GM12878 (cell line): Measurements from ENCODE around the gene EDC3. TPM values are rescaled to one million over a fixed set of nuclear protein-coding genes. Genes with fewer than 3 reads are reported as not detected.

Source experiments
- ATAC-seq: fragments of 200-7000 bp; cut with Tn5 transposase; 3 replicates; pipeline ENCODE4 v1.9.1; 2020; ENCODE audit warnings: mild to moderate bottlenecking, moderate library complexity
- BruUV-seq: library from RNA; stranded (reverse); fragments of 400-500 nt; replicated peaks from 2 replicates; lab custom pipeline; 2021; lab: Mats Ljungman, UMichigan
- CTCF ChIA-PET: fragments of 300-600 bp; sonication (Branson Sonifier 250); formaldehyde crosslinking; extraction: SDS; loops from one replicate; lab custom pipeline; 2021; ENCODE audit warnings: inconsistent platforms; lab: Yijun Ruan, JAX
- POLR2A ChIA-PET: fragments of 350-600 bp; formaldehyde crosslinking; extraction: SDS; loops from one replicate; lab custom pipeline; 2021; ENCODE audit warnings: inconsistent platforms; lab: Charles Lee
- RAD21 ChIA-PET: fragments of 300-600 bp; sonication (Branson Sonifier 250); formaldehyde crosslinking; loops from one replicate; lab custom pipeline; 2023; ENCODE audit warnings: antibody characterized with exemption; ENCODE audit not compliant: unreplicated experiment; lab: Charles Lee
- SMC1A ChIA-PET: fragments of 300-600 bp; sonication (Branson Sonifier 250); formaldehyde crosslinking; loops from one replicate; lab custom pipeline; 2023; ENCODE audit not compliant: unreplicated experiment, uncharacterized antibody; lab: Charles Lee
- DNase-seq: peaks from one replicate; pipeline ENCODE4 v3.0.0-alpha.2; 2011; ENCODE audit warnings: low read depth, low spot score
- FAIRE-seq: peaks from 3 replicates; lab custom pipeline; 2011; peaks lifted over from hg19 to GRCh38; lab: Jason Lieb, UNC
- H2AFZ ChIP-seq: 2 replicates; pipeline ENCODE4 v1.6.0; 2011; ENCODE audit warnings: low read depth, low read length, control low read depth; ENCODE audit not compliant: control insufficient read depth
- H3K27ac ChIP-seq: 2 replicates; pipeline ENCODE4 v1.5.1; 2011; ENCODE audit warnings: control low read depth; ENCODE audit not compliant: control insufficient read depth, insufficient read depth
- H3K27me3 ChIP-seq, 2 experiments: replicated peaks in 1 of 2; 2 replicates each; pipeline versions ENCODE4 v1.6.0 to v1.6.1; 2011; ENCODE audit warnings: low read length in 1 of 2; ENCODE audit not compliant: control insufficient read depth in 2 of 2, insufficient read depth in 2 of 2
- H3K36me3 ChIP-seq, 2 experiments: 2 replicates each; pipeline ENCODE4 v1.5.1; 2011; ENCODE audit warnings: low read length in 1 of 2; ENCODE audit not compliant: control insufficient read depth in 2 of 2, insufficient read depth in 2 of 2
- H3K4me1 ChIP-seq: 2 replicates; pipeline ENCODE4 v1.6.1; 2011; ENCODE audit warnings: mild to moderate bottlenecking, low read length, moderate library complexity, mixed read lengths; ENCODE audit not compliant: control insufficient read depth, insufficient read depth
- H3K4me2 ChIP-seq: 2 replicates; pipeline ENCODE4 v1.6.0; 2011; ENCODE audit warnings: control low read depth; ENCODE audit not compliant: control insufficient read depth, insufficient read depth
- H3K4me3 ChIP-seq: fragments of 200-600 bp; sonication (generic); 2 replicates; pipeline ENCODE4 v1.5.1; 2016
- H3K79me2 ChIP-seq: 2 replicates; pipeline ENCODE4 v1.6.0; 2011; ENCODE audit warnings: low read length; ENCODE audit not compliant: control insufficient read depth, insufficient read depth
- H3K9ac ChIP-seq: 2 replicates; pipeline ENCODE4 v1.8.0; 2011; ENCODE audit warnings: low read length, control low read depth, mixed read lengths; ENCODE audit not compliant: control insufficient read depth, insufficient read depth
- H3K9me3 ChIP-seq: replicated peaks from 3 replicates; pipeline ENCODE4 v1.5.1; 2011; ENCODE audit warnings: mild to moderate bottlenecking, low read length; ENCODE audit not compliant: control insufficient read depth, insufficient read depth
- H4K20me1 ChIP-seq: 2 replicates; pipeline ENCODE4 v1.6.0; 2011; ENCODE audit not compliant: control insufficient read depth, insufficient read depth
- ATF3 ChIP-seq: IDR thresholded peaks from 2 replicates; pipeline ENCODE4 v1.6.1; 2011; ENCODE audit warnings: low read depth, mild to moderate bottlenecking, low read length, moderate library complexity, borderline replicate concordance; ENCODE audit errors: extremely low read depth
- BCL3 ChIP-seq: IDR thresholded peaks from 2 replicates; pipeline ENCODE4 v1.6.1; 2011; ENCODE audit warnings: borderline replicate concordance, low read depth, mild to moderate bottlenecking, moderate library complexity, low read length; ENCODE audit not compliant: insufficient read depth, poor library complexity, severe bottlenecking
- BHLHE40 ChIP-seq, 2 experiments: fragments of 450-650 bp in 1 of 2; IDR thresholded peaks; 2 replicates each; pipeline ENCODE4 v1.6.1; 2011 to 2017; ENCODE audit warnings: low read depth in 2 of 2, borderline replicate concordance in 1 of 2, improper control_type of control experiment in 1 of 2, low read length in 1 of 2, mild to moderate bottlenecking in 1 of 2
- E2F8 ChIP-seq: fragments of 450-650 bp; IDR thresholded peaks from 2 replicates; pipeline ENCODE4 v1.6.1; 2018; ENCODE audit warnings: mild to moderate bottlenecking, low read depth, moderate library complexity; ENCODE audit not compliant: partially characterized antibody
- KLF5 ChIP-seq: fragments of 450-650 bp; IDR thresholded peaks from 2 replicates; pipeline ENCODE4 v1.6.1; 2014; ENCODE audit warnings: mild to moderate bottlenecking; ENCODE audit not compliant: partially characterized antibody
- NFYA ChIP-seq: IDR thresholded peaks from 2 replicates; pipeline ENCODE4 v1.6.1; 2011; ENCODE audit warnings: low read depth, mild to moderate bottlenecking, low read length, improper control_type of control experiment, borderline replicate concordance
- NRF1 ChIP-seq: conservative IDR thresholded peaks from 2 replicates; pipeline ENCODE4 v1.6.1; 2011; ENCODE audit warnings: mild to moderate bottlenecking, low read depth, low read length, improper control_type of control experiment
- RELB ChIP-seq: fragments of 450-650 bp; IDR thresholded peaks from 2 replicates; pipeline ENCODE4 v1.6.1; 2017; ENCODE audit warnings: low read depth, mild to moderate bottlenecking, moderate library complexity
- REST ChIP-seq: IDR thresholded peaks from 2 replicates; pipeline ENCODE4 v1.6.1; 2012; ENCODE audit warnings: mild to moderate bottlenecking, low read depth, low read length
- SIN3A ChIP-seq: IDR thresholded peaks from 2 replicates; pipeline ENCODE4 v1.6.1; 2012; ENCODE audit warnings: low read depth, low read length, improper control_type of control experiment
- ZNF207 ChIP-seq: fragments of 450-650 bp; IDR thresholded peaks from 2 replicates; pipeline ENCODE4 v1.6.1; 2014; ENCODE audit warnings: antibody characterized with exemption, mild to moderate bottlenecking, borderline replicate concordance
- ZSCAN29 ChIP-seq: fragments of 450-650 bp; IDR thresholded peaks from 2 replicates; pipeline ENCODE4 v1.6.1; 2017; ENCODE audit warnings: mild to moderate bottlenecking, moderate library complexity
- WGBS: methylation state at CpG from one replicate; pipeline ENCODE4 v1.1.6; 2016; ENCODE audit warnings: low lambda C conversion rate; ENCODE audit not compliant: insufficient replicate concordance, insufficient coverage; ENCODE audit errors: missing lambda C conversion rate; 5-methylcytosine and 5-hydroxymethylcytosine counted together
- in situ Hi-C: fragments of 300-500 bp; cut with MboI; formaldehyde crosslinking; loops from 9 replicates; pipeline ENCODE4 v1.14.3; 2018; ENCODE audit warnings: mixed read lengths
- intact Hi-C: fragments of 100-400 bp; cut with micrococcal nuclease; formaldehyde crosslinking; loops from one replicate; pipeline ENCODE4 v1.14.2; 2022; ENCODE audit not compliant: unreplicated experiment
- polyA plus RNA-seq, 11 experiments: library from polyadenylated mRNA; depleted of rRNA in 4 of 11; unstranded in 6 of 11; stranded (reverse) in 5 of 11; fragments of >200 nt; fragmentation: Nextera tagmentation in 4 of 11; fragmentation: Illumina TruSeq in 1 of 11; extraction: Ambion mirVana in 4 of 11; extraction: Trizol in 1 of 11; gene quantifications; 1 replicate in 1 of 11; 2 replicates in 10 of 11; pipeline versions ENCODE4 v1.2.1 to v1.2.3, GENCODE V29; 2011 to 2016; ENCODE audit warnings: inconsistent platforms in 2 of 11, missing spikeins in 2 of 11, low read depth in 1 of 11
- total RNA-seq, 4 experiments: library from RNA; depleted of rRNA in 3 of 4; stranded (reverse); fragments of >200 nt in 3 of 4; fragmentation: Illumina TruSeq in 1 of 4; extraction: Trizol in 1 of 4; gene quantifications; 2 replicates each; pipeline versions ENCODE4 v1.2.1 to v1.2.3, GENCODE V29; 2013 to 2021

EDC3 gene
- total and polyA plus RNA-seq, 10 of the 15 experiments (the other 5 are each of a cell fraction or from before 2014, with no cell fraction given): 11.8 to 48.4 (median 35.3) TPM

GRCh38 chr15:74682954-74683353 lies 12.9 kb downstream of the EDC3 start:
- Histone ChIP-seq H3K4me3 (no peak overlapping the region), H3K27me3 (no peaks in the 10 kb centered on the region), H2AFZ (no peak overlapping the region), H3K4me2 (no peak overlapping the region), H3K27ac (no peak overlapping the region), H3K36me3 (peaks cover 1 to 3% of the 10 kb centered on the region in 2 experiments; a peak in 1 of 4 replicates), H3K4me1 (no peaks in the 10 kb centered on the region), H4K20me1 (no peaks in the 10 kb centered on the region), H3K9ac (no peak overlapping the region), H3K9me3 (peaks cover 4% of the 10 kb centered on the region; the same call in 2 of the 3 replicates), H3K79me2 (peaks cover 3% of the 10 kb centered on the region)
- POLR2A ChIA-PET: no interaction called here
- no TSS peak for BruUV-seq
- CTCF ChIA-PET: no interaction called here
- SMC1A ChIA-PET: no interaction called here
- no peak for ATAC-seq
- 54% methylated on average over 3 of the region's 3 CpGs for WGBS
- RAD21 ChIA-PET: no interaction called here
- intact Hi-C loops (no loop called here), in situ Hi-C loops (no loop called here)
- FAIRE-seq: no peak
- DNase-seq: no peak
- TF ChIP-seq RELB (no peak), KLF5 (no peak), SIN3A (no peak), E2F8 (no peak), ZNF207 (no peak), ZSCAN29 (no peak), REST (no peak), BHLHE40 (IDR thresholded peaks at IDR 0.05; ENCODE audit: borderline replicate concordance in 1 of 2, low read depth in 2 of 2, low read length in 1 of 2) (no peak), ATF3 (no peak), BCL3 (no peak), NRF1 (no peak), NFYA (no peak)
